ENCODE results near the gene DPP3. TPM values are rescaled to one million over a fixed set of nuclear protein-coding genes. Genes with fewer than 3 reads are reported as not detected.

Gene DPP3
- polyA plus RNA-seq, 3 donors, result 22.4 to 37.0 (median 26.7) TPM

DNA sequence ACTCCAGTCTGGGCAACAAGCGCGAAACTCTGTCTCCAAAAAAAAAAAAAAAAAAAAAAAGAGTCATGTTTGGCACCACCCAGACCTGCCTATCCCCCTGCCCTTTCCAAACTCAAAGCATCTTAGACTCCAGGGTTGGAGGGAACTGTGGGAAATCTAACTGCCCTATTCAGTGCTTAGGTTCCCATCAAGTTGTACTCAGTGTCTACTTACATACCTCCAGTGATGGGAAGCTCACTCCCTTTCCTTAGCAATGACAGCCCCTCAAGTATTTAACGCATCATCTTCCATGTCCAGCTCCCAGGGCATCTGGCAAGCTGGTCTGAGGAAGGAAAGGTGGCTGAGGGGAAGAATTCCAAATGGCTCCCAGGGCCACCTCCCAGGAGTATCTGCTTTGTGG lies 69.5 kb downstream of the DPP3 start:
- Histone ChIP-seq H3K79me2 (ENCODE audit: insufficient read depth, low read length) (peaks cover 10% of the 10 kb centered on the region), H3K4me1 (ENCODE audit: control insufficient read depth in 1 of 2, insufficient read depth in 2 of 2, low read length in 2 of 2) (peaks cover 17 to 21% of the 10 kb centered on the region in 2 donors), H3K4me3 (replicated peaks in 1 of 3; ENCODE audit: low read depth in 2 of 3, low read length in 3 of 3) (no peak overlapping the region), H3K27me3 (ENCODE audit: control insufficient read depth in 2 of 2, insufficient read depth in 2 of 2, low read length in 2 of 2) (peaks cover 0 to 18% of the 10 kb centered on the region in 2 donors), H2AFZ (ENCODE audit: insufficient read depth, low read depth, low read length, poor library complexity, severe bottlenecking) (no peak overlapping the region), H3K36me3 (replicated peaks in 1 of 2; ENCODE audit: control insufficient read depth in 1 of 2, insufficient read depth in 2 of 2, low read length in 2 of 2) (no peaks in the 10 kb centered on the region), H3K9ac (ENCODE audit: insufficient read depth, low read length, poor library complexity, severe bottlenecking) (no peak overlapping the region), H3K4me2 (replicated peaks; ENCODE audit: extremely low read depth, low read length, poor library complexity, severe bottlenecking) (no peak overlapping the region), H4K20me1 (ENCODE audit: insufficient read depth, low read length) (no peaks in the 10 kb centered on the region), H3K27ac (ENCODE audit: low read depth in 1 of 2, low read length in 2 of 2) (no peak overlapping the region), H3K9me3 (replicated peaks in 1 of 2; ENCODE audit: control insufficient read depth in 1 of 2, insufficient read depth in 1 of 2, low read length in 2 of 2) (no peaks in the 10 kb centered on the region)
- Mint-ChIP-seq H3K27ac (no peak overlapping the region), H3K36me3 (no peaks in the 10 kb centered on the region), H3K27me3 (ENCODE audit: low read depth in 3 of 3) (peaks cover 20 to 35% (median 24%) of the 10 kb centered on the region in 3 donors), H3K9me3 (peaks cover 0 to 2% (median 0%) of the 10 kb centered on the region in 7 donors), H3K4me3 (peak overlapping the region in 1 of 2 donors; percentile 37), H3K4me1 (peaks cover 12% of the 10 kb centered on the region)
- whole genome bisulfite sequencing (ENCODE audit: insufficient coverage), result no CpG with 5 or more reads among the region's 3 CpGs
- intact Hi-C loops (cut with micrococcal nuclease), result no loop called here
- no peak for DNase-seq
- TF ChIP-seq, protein P1, sequence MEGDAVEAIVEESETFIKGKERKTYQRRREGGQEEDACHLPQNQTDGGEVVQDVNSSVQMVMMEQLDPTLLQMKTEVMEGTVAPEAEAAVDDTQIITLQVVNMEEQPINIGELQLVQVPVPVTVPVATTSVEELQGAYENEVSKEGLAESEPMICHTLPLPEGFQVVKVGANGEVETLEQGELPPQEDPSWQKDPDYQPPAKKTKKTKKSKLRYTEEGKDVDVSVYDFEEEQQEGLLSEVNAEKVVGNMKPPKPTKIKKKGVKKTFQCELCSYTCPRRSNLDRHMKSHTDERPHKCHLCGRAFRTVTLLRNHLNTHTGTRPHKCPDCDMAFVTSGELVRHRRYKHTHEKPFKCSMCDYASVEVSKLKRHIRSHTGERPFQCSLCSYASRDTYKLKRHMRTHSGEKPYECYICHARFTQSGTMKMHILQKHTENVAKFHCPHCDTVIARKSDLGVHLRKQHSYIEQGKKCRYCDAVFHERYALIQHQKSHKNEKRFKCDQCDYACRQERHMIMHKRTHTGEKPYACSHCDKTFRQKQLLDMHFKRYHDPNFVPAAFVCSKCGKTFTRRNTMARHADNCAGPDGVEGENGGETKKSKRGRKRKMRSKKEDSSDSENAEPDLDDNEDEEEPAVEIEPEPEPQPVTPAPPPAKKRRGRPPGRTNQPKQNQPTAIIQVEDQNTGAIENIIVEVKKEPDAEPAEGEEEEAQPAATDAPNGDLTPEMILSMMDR (IDR thresholded peaks at IDR 0.05), result no peak

DNA sequence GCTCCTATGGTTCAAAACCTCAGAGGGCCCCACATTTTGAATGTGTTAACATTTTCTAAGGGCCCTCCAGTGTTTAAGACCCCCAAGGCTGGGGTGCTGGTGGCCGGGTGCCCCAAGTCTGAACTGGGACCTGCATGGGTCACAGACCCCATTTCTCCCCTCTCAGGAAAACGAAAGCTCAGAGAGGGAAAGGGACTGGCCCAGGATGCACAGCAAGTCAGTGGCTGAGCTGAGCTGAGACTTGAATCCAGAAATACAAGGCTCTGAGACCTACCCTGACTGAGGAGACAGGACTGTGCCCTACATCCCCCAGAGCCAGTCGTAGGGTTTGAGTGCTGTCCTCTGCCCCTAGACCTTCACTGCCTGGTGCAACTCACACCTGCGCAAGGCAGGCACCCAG lies 70.7 kb downstream of the DPP3 start:
- H3K4me2 ChIP-seq (replicated peaks; ENCODE audit: extremely low read depth, low read length, poor library complexity, severe bottlenecking), result no peak overlapping the region
- DNase-seq, result no peak
- H3K9ac ChIP-seq (ENCODE audit: insufficient read depth, low read length, poor library complexity, severe bottlenecking), result no peak overlapping the region
- peaks cover 20 to 36% (median 26%) of the 10 kb centered on the region in 3 donors for H3K27me3 Mint-ChIP-seq (ENCODE audit: low read depth in 3 of 3)
- no peak overlapping the region for H3K27ac Mint-ChIP-seq
- H4K20me1 ChIP-seq (ENCODE audit: insufficient read depth, low read length), result no peaks in the 10 kb centered on the region
- H3K4me1 Mint-ChIP-seq, result peaks cover 6% of the 10 kb centered on the region
- H2AFZ ChIP-seq (ENCODE audit: insufficient read depth, low read depth, low read length, poor library complexity, severe bottlenecking), result no peak overlapping the region
- peaks cover 8 to 10% of the 10 kb centered on the region in 2 donors for H3K4me1 ChIP-seq (ENCODE audit: control insufficient read depth in 1 of 2, insufficient read depth in 2 of 2, low read length in 2 of 2)
- TF ChIP-seq, protein P1 (IDR thresholded peaks at IDR 0.05), result no peak
- no peak overlapping the region for H3K4me3 Mint-ChIP-seq
- no peak overlapping the region for H3K27ac ChIP-seq (ENCODE audit: low read depth in 1 of 2, low read length in 2 of 2)
- no peaks in the 10 kb centered on the region for H3K79me2 ChIP-seq (ENCODE audit: insufficient read depth, low read length)
- H3K36me3 ChIP-seq (replicated peaks in 1 of 2; ENCODE audit: control insufficient read depth in 1 of 2, insufficient read depth in 2 of 2, low read length in 2 of 2), result no peaks in the 10 kb centered on the region
- no peaks in the 10 kb centered on the region for H3K9me3 ChIP-seq (replicated peaks in 1 of 2; ENCODE audit: control insufficient read depth in 1 of 2, insufficient read depth in 1 of 2, low read length in 2 of 2)
- 98% methylated on average over 4 of the region's 4 CpGs for WGBS (ENCODE audit: insufficient coverage)
- peaks cover 0 to 2% (median 0%) of the 10 kb centered on the region in 7 donors for H3K9me3 Mint-ChIP-seq
- intact Hi-C loops (cut with micrococcal nuclease), result no loop called here
- H3K4me3 ChIP-seq (replicated peaks in 1 of 3; ENCODE audit: low read depth in 2 of 3, low read length in 3 of 3), result no peak overlapping the region
- H3K27me3 ChIP-seq (ENCODE audit: control insufficient read depth in 2 of 2, insufficient read depth in 2 of 2, low read length in 2 of 2), result peaks cover 0 to 18% of the 10 kb centered on the region in 2 donors
- H3K36me3 Mint-ChIP-seq, result no peaks in the 10 kb centered on the region

Data from CD14-positive monocyte (primary cell).